ENCODE data around the gene GPSM3.
"Not testable (repeated sequence)": the region's sequence is repeated elsewhere in the genome, so short reads cannot be mapped to it uniquely, and the experiment has no call there.

GPSM3 gene

DNA sequence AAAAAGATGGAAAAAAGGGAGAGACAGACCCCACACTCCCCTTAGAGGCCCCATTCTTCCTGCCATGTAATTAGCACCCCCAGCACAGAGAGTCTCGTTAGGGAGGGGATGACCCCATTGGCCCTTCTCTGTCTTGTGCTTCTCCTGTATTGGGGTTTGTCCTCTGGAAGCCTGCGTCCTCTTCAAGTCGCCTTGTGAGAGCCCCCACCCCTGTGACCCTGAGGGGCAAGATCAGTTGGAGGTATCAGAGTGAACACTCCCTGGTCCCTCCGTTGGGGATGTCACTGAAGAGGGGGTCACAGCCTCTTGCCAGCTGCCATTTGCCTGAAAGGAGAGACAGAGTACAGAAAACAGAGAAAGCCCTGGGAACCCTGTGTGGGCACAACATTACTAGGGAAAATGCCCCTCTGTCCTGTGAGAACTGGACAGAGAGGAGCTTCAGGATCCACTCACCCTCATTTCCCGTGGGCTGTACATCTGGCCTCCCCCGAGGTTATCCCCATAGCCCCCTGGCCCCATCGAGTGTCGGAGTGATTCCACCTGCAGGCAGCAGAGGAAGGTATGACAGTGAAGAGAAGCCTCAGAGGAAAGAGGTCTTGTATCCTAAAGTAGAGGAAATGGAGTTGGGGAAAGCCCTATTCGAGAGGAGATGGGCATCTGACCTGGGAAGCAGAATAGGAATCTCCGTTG is 6.1 kb downstream of the GPSM3 start:
- DNase-seq, result not testable (repeated sequence)

DNA sequence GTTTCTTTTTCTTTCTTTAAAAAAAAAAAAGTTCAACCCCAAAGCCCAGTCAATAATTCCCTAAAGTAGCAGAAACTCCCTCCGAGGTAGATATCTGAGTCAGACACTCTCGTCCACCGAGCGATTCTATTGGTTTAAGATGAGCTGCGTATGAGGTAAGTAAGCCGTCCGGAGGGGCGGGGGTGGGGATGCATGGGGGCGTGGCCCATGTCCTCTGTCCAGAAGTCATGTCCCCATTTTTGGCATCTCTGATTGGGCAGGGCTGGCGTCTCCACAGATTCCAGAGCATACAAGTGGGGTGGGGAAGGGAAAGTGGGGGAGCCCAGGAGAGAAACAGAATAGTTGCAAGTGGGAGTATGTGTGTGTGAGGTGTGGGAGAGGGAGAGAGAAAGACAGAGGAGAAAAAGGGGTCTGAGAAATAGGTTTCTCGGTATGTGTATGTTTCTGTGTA is 6.7 kb downstream of the GPSM3 start:
- not testable (repeated sequence) for DNase-seq

DNA sequence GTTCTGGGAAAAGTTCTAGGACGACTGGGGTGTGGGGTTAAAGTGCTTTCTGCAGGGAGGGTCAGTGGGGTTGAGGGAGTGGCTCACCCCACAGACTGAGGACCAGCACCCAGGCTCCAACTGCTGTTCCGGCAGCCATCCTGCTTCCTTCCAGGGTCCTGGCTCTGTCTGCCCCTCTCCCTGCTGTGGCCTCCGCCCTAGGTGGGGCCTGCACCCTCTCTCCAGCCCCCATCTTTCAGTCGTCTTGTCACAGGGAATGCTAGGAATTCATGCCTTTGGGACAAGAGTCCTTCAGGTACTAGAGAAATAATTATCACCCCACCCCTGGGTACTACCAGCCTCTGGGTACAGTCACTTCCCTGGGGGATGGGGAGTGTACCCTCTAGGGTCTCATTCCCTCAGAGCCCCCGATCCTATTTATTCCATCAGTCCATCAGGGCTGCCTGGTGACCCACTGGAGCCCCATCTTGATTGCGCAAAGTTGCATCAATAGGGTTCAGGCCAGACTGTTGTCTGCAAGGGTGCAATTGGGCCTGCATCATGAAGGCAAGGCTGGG is 8.3 kb downstream of the GPSM3 start, which contains the start of gene AGER:
Gene AGER (minus strand): TSS at position 170 of the 557 bp plus-strand sequence. CDS start 31 bp downstream, at position 139.
- DNase-seq, result no peak

DNA sequence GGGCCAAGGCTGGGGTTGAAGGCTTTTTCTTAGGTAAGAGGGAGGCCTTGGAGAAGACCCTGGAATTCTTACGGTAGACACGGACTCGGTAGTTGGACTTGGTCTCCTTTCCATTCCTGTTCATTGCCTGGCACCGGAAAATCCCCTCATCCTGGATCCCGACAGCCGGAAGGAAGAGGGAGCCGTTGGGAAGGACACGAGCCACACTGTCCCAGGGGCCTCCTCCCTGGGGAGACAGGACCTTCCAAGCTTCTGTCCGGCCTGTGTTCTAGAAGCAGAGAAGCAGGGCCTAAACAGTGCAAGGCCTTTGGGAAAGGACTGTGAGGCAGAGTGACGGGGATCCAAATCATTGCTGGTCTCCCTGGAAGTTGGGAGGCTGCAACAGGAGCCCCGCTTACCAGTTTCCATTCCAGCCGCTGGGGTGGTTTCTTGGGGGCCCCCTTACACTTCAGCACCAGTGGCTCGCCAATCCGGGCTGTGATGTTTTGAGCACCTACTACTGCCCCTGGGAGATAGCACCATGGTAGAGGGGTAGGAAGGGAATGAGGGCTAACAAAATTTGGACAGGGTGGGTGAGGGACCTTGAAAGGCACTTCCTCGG is 8.9 kb downstream of the GPSM3 start:
- DNase-seq, result no peak

DNA sequence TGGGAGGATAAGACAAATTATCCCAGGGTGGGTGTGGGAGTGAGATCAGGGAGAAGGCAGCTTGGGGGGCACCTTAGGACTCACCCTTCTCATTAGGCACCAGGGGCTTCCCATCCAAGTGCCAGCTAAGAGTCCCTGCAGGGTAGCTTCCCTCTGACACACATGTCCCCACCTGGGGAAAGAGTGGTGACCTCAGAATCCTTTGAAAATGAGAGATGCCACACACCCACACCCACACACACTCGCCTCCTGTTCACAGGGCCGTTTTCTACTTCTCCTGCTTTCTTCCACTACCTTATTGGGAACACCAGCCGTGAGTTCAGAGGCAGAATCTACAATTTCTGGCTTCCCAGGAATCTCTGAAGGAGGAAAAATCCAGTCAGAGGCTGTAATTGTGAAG is 9.4 kb downstream of the GPSM3 start:
- no peak for DNase-seq

DNA sequence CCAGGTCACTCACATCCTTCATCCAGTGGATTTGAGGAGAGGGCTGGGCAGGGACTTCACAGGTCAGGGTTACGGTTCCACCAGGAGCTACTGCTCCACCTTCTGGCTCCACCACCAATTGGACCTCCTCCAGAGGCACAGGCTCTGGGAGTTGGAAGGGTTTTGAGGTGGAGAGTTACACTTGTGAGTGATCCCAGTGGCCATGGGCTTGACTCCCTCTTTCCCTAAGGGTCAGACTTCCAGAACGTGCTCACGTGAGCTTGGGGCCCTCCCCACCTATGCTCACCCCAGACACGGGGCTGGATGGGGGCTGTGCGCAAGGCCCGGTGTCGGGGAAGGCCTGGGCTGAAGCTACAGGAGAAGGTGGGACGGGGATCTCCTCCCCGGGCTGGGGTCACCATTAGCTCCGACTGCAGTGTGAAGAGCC is 9.9 kb downstream of the GPSM3 start:
- DNase-seq, result no peak

DNA sequence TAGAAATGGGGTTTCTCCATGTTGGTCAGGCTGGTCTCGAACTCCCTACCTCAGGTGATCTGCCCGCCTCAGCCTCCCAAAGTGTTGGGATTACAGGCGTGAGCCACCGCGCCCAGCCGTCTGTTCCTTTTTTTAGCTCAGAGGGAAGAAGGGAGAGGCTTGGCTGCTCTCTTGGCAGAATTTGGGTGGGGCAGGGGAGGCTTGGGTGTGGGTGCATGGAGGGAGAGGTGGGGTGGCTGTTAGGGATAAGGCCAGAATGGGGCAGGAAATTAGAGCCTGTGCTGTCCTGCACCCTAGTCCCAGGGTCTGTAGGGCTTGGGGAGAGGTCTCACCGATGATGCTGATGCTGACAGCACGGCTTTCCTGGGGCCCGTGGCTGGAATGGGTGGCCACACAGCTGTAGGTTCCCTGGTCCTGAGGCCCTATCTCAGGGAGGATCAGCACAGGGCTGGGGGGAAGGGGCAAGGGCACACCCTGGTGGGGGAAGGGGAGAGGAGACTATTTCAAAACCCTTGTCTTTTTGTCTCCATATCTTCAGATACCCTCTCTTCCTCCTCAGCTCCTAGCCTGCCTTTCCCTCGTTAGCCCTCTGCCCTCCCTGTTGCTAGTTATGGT is 10.4 kb downstream of the GPSM3 start:
- DNase-seq, result no peak

DNA sequence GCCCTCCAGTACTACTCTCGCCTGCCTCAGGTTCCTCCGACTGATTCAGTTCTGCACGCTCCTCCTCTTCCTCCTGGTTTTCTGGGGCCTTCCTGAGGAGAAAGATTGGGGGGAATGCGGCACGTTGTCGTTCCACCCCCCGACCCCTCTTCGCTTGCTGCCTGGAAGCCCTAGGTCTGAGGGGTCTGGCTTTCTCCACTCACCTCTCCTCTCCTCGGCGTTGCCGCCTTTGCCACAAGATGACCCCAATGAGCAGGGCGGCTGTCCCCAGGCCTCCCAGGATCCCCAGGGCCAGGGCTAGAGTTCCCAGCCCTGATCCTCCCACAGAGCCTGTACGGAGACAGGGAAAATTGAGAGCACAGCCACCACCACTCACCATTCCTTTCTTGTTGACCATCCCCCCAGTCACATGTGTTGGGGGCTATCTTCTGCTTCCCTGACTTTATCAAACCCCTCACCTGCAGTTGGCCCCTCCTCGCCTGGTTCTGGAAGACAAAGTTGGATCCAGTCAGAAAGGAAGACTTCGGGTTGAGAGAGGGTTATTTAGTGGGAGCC is 11.2 kb downstream of the GPSM3 start:
- no peak for DNase-seq

DNA sequence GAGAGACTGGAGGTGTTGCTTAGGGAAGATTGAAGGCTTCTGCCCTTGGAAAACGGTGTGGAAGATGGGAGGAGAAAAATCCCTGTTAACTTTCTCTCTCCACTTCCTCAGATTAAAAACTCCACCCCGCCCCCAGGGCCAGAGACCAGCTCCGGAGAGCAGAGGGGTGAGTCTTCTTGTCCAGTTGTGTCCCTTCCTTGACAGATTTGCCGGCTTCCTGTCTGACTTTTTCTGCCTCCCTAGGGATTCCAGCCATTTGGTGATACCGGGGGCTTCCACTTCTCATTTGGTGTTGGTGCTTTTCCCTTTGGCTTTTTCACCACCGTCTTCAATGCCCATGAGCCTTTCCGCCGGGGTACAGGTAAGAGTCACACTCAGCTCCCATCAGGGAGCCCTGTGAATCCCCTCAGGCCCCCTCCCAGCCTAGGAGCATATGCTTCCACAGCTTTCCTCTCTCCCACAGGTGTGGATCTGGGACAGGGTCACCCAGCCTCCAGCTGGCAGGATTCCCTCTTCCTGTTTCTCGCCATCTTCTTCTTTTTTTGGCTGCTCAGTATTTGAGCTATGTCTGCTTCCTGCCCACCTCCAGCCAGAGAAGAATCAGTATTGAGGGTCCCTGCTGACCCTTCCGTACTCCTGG is 12.6 kb downstream of the GPSM3 start:
- DNase-seq, result no peak

DNA sequence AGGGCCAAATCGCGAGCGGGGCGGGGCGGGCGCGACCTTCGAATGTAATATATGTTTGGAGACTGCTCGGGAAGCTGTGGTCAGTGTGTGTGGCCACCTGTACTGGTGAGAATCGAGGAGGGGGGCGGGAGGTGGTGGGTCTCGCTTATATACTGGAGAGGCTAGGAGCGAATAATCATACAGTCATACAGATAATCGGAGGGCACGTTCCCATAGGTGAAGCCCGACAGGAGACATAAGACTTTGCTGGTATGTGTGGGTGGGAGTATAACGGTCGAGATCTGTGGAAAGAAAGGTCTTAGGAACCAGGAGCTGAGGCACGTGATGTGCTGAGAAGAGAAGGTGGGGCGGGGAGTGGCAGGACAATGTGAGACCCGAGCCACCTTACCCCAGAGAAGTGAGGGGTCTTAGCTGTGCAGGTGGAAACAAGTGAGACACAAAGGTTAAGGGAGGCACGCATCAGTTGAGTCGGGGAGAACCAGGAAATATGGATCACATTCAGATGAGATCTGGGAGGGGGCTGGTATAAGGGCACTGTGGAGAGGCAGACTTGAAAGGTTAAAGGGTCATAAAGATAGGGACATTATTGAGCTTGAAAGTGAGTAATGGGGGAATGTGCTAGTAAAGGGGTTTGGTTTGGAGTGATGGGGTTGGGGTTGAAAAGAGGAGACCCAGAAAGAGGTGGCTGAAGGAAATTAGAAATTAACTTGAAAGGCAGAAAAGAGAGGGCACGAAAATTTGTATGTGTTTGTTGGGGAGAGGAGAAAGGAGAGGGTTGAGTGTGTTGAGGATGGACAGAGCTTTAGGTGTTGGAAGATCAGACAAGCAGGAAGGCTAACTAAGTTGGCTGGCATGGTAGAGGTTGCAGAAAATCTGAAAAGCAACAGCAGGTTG is 13.6 kb downstream of the GPSM3 start:
- no peak for DNase-seq

DNA sequence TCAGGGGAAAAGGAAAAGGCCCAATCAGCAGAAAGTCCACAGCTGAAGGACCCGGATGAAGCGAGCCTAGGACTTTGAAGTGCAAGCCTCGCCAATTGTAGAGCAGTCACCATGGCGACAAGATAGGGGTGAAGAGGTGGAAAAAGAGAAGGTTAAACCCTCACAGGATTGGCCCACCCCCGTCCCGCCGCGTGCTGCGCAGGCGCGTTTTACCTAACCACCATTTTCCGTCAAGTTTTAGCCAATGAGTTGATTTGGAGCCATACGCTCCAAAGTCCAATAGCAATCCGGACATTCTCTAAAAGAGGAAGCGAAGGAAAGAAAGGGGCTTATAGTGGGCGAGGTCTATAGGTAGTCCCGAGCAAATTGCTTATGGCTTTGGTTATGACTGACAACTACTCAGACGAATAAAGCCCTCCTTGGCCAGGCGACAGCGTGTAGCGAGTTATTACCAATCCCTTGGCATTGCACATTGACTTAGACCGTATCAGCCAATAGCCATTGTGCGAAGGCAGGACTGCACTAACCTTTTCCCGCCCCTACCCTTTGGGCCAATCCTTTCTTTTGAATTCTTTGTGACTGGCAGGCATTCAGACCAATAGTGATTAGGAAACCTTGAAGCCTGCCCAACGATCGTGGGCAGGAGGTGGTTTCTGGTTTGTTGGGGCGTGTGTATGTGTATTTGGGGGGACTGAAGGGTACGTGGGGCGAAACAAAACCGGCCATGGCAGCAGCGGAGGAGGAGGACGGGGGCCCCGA is 14.5 kb downstream of the GPSM3 start, which contains the start of gene RNF5:
Gene RNF5 (plus strand): TSS at position 618 of the 759 bp plus-strand sequence. CDS start 107 bp downstream, at position 725.
- peak; percentile 100 for DNase-seq

DNA sequence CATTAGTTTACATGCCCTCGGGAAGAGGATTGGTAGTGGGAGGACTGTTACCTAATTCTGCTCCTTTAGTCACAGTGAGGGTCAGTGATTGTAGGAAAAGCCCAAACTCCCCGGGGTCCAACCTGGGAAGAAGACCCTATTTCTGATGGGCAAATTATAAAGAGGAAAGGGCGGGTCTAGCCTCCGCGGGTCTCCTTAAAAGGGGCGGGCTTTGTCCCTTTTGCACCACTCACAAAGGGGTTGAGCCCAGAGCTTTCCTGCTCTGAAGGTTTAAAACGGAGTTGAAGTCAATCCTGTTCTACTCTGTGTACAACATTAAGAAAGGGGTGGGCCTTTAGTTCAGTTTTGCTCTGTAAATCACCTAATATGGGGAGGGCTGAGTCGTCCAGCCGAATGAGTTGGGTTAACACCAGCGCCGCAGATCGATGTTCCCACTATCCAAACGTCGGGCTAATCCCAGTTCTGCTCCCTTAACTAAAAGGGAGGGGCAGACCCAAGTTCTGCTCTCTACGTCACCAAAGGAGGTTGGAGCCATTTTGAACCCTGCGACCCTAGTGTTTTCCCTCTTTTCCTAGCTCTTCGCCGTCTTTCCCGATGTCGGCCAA is 15.2 kb downstream of the GPSM3 start:
- DNase-seq, result peak; percentile 54

DNA sequence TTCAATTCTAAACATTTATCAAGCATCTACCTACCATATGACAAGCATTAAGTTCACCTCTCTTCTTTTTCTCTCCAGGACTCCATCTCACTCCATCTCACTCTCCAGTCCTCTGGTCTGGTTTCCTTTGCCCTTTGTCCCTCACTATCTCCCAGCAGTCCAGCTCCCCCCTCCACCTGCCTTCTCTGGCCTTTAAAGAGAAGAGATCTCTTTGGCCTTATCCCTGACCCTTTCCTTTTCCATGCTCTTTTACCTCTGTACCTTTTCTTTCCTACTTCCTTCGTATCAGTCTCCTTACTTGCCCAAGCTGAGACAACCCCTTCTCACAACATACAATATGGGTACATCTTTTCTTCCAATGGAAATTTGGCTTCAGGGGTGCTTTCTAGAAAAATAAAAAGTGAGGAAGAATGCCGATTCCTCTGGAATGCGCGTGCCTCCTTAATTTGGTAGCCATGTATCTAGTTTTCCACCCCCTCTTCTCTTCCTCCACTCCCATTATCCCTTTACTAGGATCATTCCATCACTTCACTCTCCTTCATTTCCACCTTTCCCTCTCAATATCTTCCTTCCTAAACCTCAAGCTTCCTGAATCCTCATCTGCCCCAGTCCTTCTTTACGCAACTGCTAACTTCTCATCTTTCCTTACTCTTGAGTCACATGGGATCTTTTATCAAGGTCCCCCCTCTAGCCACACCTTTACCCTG is 15.8 kb downstream of the GPSM3 start:
- no peak for DNase-seq

DNA sequence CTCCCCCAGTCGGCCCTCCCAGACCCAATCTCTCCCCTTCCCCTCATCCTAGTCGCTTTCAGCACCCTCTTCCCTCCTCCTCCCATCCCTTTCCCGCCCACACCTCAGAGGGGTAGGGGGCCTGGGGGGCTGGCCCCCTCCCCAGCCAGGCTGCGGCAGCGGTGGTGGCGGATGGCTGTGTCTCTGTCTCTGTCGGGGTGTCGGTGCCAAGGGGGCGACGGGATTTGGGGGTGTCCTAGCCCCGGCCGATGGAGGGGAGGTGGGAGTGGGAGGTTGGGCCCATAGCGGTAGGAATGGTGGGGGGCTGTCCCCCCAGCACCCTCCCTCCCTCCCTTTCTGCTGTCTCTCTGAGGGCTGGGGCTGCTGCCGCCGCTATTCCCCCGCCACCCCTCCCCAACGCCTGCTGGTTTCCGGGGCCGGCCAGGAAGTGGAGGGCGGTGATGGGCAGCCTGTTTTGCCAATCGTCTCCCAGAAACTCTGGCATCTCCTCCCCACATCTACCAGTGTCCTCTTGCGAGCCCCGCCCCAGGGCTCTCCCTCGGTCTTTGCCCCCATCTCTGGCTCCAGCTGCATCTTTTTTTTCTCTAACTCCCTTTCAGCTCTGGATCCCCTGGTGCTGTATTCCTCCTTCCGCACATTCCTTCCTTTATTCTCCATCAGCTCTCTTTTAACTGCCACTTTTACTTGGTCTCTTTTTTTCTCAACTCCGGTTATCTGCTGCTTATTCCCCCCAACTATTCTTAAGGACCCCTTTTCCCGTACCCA is 16.6 kb downstream of the GPSM3 start, which contains the start of gene AGPAT1:
Gene AGPAT1 (minus strand): TSS at position 374 of the 765 bp plus-strand sequence. CDS start 4,588 bp downstream, outside the sequence.
- peak; percentile 90 for DNase-seq

DNA sequence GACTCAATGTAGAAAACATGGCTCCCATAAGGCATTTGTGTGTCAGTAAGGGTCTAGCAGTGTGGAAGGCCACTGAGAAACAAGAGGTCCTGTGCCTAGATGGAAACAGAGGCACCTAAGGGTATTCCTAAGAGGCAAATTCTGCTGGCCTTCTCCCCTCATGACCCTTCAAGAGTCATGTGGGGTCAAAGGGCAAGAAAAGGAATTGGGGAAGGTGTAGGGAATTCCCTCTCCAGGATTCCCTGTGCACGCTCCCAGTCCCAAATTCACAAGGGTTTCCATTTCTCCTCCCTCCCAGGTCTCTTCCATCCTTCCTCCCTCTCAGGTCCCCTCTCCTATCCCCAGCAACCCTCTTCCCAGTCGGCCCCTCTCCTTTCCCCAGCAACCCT is 17.1 kb downstream of the GPSM3 start:
- no peak for DNase-seq

DNA sequence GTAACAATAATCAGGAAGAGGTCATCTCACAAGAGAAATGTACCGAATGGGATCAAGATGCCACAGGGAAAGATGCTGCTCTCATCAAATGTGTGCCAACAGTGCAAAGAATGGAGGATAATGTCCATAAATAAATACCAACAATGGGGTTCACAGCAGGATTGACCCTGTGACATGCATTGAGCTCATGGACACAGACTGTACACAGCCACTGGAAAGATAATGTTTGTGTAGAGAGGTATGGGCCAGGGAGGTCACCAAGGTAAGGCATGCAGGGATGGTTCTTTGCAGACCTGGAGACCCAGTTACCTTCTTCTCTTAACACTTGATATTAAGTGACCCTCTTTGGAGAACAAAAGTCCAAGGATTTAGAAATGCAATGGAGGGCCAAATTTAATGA is 18.0 kb downstream of the GPSM3 start:
- DNase-seq, result no peak

DNA sequence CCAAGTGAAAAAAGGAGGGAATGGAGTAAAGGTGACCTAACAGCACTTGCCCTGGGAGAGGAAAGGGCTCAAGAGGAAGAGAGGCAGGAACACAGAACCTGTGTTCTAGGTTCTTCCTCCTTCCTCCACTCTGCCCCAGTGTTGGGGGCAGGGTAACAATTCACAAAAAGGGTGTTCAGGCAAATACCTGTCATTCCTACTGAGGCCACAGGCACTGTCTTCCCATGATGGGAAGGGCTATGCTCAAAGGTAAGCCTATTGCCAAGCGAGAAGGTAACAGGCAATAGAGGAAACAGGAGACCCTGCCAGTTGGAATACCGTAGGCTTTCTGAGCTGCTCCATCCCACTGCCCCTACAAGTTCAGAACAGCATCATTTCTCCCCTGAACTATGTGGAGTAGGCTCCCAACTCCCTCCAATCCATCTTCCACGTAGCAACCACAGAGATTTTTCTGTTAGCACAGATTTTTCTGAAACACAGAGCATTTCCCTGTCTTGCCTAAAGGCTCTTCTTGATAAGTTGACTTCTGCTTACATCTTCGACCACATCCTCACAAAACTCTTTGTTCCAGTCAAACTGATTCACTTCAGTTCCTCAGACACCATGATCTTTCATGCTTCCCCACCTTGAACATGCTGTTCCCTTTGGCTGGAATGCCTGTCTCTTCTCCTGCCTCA is 19.3 kb downstream of the GPSM3 start:
- no peak for DNase-seq

DNA sequence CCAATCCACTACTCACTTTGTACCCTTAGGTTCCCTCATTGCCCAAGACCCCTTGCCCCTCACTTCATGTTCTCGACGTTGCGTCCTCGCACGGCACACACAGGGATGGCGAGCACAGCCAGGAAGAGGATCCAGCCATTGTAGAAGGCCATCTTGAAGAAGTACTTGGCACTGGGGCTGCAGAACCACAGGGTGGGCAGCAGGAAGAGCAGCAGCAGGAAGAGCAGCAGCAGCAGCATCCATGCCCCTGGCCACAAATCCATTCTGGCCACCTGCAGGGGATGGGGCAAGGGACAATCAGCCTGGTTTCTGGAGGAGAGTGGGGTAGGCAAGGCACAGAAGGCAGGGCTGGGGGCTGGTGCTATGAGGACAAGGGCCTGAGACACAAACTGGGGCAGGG is 21.2 kb downstream of the GPSM3 start:
- DNase-seq, result no peak

Data from GDM1 (cell line).